ENCODE data around the gene POTEE.
"Not testable (repeated sequence)": the region's sequence is repeated elsewhere in the genome, so short reads cannot be mapped to it uniquely, and the experiment has no call there.

The POTEE gene

DNA sequence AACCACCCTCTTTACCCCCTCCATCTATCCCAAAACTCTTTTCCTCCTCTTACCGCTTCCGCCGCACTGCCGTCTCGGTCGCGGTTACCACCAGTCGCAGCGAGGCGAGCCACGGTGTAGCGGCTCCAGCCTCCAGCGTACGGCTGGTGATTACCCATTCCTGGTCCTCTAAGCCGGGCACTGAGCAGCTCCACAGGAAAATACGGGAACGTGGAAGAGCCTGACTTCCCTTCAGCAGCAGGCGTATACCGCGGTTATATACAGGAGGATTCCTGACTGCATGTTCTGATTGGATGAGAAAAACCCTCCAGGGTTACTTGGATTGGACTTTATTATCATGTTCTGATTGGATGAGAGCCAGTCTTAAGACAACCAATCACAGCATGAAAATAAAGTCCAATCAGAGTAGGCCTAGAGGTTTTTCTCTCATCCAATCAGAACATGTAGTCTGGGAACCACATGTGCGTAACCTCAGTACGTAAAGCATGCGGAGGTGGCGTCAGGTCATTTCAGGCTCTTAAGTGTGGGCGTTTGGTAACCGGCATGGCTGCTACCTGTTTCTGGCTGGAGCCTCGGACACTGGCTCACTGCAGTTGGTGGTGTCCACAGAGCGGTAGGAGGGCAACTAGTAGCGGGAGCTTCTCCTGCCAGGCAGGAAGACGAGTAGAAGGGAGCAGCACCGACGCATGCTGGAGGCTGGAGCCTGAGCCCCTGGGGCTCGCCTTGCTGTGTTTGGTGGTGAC lies at the start of gene POTEE:
Gene POTEE, plus strand, starts transcription at position 507 of the 743 bp plus-strand sequence. CDS start 8,867 bp downstream, outside the sequence.
- DNase-seq (ENCODE audit: low read depth in 2 of 2) = not testable (repeated sequence)

GRCh38 chr2:131165562-131165961 lies 43.8 kb upstream of the POTEE start:
- DNase-seq (ENCODE audit: low read depth in 2 of 2); H3K4me3 ChIP-seq (replicated peaks in 1 of 2; ENCODE audit: low read depth in 2 of 2, low read length in 2 of 2): not testable (repeated sequence)

More for the DNA sequence above, at the start of gene POTEE:
- not testable (repeated sequence) for H3K4me3 ChIP-seq (replicated peaks in 1 of 2; ENCODE audit: low read depth in 2 of 2, low read length in 2 of 2)

DNA sequence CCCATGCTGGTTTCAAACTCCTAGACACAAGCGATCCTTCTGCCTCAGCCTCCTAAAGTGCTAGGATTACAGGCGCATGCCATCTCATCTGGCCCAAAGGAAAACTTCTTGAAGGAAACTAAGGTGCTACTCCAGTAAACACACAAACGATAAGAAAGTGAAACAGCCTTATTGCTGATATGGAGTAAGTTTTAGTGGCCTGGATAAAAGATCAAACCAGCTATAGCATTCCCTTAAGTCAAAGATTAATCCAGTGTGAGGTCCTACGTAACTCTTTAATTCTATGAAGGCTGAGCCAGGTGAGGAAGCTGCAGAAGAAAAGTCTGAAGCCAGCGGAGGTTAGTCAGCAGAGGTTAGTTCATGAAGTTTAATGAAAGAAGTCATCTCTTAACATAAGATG lies 40.8 kb upstream of the POTEE start:
- TF ChIP-seq CTCF (IDR thresholded peaks at IDR 0.05; ENCODE audit: low read depth, low read length) = no peak
- H3K4me3 ChIP-seq (replicated peaks in 1 of 2; ENCODE audit: low read depth in 2 of 2, low read length in 2 of 2) = no peak overlapping the region

GRCh38 chr2:131178050-131178449 lies 31.3 kb upstream of the POTEE start:
- H3K4me3 ChIP-seq (replicated peaks in 1 of 2; ENCODE audit: low read depth in 2 of 2, low read length in 2 of 2); DNase-seq (ENCODE audit: low read depth in 2 of 2): not testable (repeated sequence)

More for the DNA sequence above, 40.8 kb upstream of the POTEE start:
- DNase-seq (ENCODE audit: low read depth in 2 of 2) = no peak

GRCh38 chr2:131178721-131179418 lies 30.5 kb upstream of the POTEE start:
- peak in 1 of 2 donors; percentile 7 for DNase-seq (ENCODE audit: low read depth in 2 of 2)
- H3K4me3 ChIP-seq (replicated peaks in 1 of 2; ENCODE audit: low read depth in 2 of 2, low read length in 2 of 2) = not testable (repeated sequence)

DNA sequence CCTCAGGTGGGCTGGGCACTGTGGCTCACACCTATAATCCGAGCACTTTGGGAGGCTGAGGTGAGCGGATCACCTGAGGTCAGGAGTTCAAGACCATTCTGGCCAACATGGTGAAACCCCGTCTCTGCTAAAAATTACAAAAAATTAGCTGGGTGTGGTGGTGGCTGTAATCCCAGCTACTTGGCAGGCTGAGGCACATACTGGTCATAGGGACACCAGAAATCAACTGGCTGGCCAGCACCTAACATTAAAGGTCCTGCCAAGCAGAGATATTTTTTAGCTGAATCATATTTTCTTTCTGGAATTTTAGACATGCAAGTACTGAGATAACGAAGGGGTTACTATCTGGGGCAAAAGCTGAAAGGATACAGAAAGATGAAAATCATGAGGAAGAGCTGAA lies 27.9 kb upstream of the POTEE start:
- not testable (repeated sequence) for H3K4me3 ChIP-seq (replicated peaks in 1 of 2; ENCODE audit: low read depth in 2 of 2, low read length in 2 of 2)
- peak; percentile 7 to 56 for DNase-seq (ENCODE audit: low read depth in 2 of 2)

- DNase-seq (ENCODE audit: low read depth in 2 of 2); H3K4me3 ChIP-seq (replicated peaks in 1 of 2; ENCODE audit: low read depth in 2 of 2, low read length in 2 of 2): not testable (repeated sequence)
These were observed 15.9 kb upstream of the POTEE start for GRCh38 chr2:131193421-131193820.

DNA sequence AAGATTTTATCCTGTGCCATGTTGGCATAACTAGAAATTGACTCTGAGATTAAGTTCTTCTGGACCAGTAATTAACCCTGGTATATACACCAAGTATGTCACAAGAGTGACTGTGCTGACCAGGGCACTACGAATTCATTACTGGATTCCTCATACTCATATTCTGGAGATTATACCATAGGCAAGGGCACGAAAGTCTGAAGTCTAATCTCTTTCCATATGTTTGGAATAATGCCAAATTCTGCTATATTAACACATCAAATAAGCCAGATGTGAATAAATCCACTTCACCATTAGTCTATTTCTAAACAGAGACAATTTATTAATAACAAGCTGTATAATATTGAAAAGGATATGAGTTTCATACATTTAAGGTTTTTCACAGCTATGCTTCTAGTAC lies 13.2 kb upstream of the POTEE start:
- not testable (repeated sequence) for H3K4me3 ChIP-seq (replicated peaks in 1 of 2; ENCODE audit: low read depth in 2 of 2, low read length in 2 of 2); DNase-seq (ENCODE audit: low read depth in 2 of 2)

DNA sequence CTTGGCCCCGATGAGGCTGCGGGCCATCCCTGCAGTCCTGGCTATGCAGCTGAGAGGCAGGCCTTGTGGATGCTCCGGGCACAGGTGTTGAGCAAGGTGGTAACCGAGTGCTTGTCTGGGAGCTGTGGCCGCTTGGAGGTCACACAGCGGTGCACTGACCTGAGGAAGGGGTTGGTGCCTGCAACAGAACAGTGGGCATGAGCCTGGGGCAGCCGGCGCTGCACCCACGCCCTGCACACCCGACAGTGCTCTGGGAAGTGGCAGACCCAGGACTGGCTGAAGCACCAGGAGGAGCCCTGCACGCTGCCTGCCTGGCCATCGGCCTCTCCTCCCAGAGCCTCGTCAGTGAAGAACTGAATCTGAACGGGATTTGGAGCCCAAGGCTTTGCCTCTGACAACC lies 8.2 kb upstream of the POTEE start:
- no peak overlapping the region for H3K4me3 ChIP-seq (replicated peaks in 1 of 2; ENCODE audit: low read depth in 2 of 2, low read length in 2 of 2)
- no peak for TF ChIP-seq CTCF (IDR thresholded peaks at IDR 0.05; ENCODE audit: low read depth, low read length)
- no peak for DNase-seq (ENCODE audit: low read depth in 2 of 2)

DNA sequence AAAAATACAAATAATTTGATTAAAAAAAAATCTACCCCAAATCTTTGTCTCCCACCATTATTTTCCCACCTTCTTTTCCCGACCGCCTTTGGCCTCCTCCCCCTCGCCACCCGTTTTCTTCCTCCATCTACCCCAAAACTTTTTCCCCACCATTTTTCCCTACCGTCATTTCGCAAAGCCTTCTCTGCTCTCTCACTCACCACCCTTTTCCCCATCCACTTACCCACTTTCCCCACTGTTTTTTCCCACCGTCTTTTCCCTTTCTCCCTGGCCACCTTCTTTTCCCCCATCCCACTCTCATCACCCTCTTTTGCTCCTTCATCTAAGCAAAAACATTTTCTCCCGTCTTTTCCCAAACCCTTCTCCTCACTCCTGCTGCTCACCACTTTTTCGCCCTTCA lies 1.5 kb upstream of the POTEE start:
- not testable (repeated sequence) for DNase-seq (ENCODE audit: low read depth in 2 of 2); H3K4me3 ChIP-seq (replicated peaks in 1 of 2; ENCODE audit: low read depth in 2 of 2, low read length in 2 of 2)

GRCh38 chr2:131209773-131210104 lies 403 bp downstream of the POTEE start:
- not testable (repeated sequence) for H3K4me3 ChIP-seq (replicated peaks in 1 of 2; ENCODE audit: low read depth in 2 of 2, low read length in 2 of 2); DNase-seq (ENCODE audit: low read depth in 2 of 2)

DNA sequence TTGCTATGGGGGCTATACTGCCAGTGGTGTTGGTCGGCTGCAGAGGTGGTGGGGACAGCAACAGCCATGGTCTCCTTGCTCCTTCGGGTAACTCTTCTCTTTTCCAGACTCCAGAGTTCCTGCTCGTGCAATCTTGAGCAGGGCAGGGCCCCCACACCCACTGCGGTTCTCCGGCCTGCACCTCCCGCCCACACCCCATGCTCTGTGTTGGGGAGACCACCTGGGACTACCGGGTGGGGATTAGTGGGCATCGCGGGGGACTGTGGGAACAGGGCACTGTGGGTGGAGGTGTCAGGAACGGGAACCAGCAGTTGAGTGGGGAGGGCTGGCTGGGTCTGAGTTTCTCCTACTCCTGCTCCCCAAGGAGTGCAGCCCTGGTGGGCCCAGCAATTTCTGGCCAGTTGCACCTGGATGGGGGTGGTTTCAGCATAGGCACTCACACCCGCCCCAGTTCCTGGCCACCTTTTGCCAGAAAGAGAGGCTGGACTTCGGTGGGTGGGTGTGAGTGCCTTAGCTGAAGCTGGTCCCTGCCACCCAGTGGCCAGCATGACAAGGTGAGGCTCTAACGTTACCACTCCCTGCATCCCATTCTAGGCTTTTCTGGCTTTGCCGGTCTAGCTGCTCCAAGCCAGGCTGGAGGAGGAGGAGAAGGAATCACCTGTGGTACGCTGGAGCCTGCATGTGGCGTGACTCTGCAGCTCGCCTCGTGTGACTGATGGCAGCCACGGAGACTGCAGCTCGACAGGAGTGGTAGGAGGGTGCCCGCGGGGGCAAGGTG lies 1.3 kb downstream of the POTEE start:
- not testable (repeated sequence) for DNase-seq (ENCODE audit: low read depth in 2 of 2); H3K4me3 ChIP-seq (replicated peaks in 1 of 2; ENCODE audit: low read depth in 2 of 2, low read length in 2 of 2)

GRCh38 chr2:131217238-131217986 lies 8.1 kb downstream of the POTEE start:
- DNase-seq (ENCODE audit: low read depth in 2 of 2); H3K4me3 ChIP-seq (replicated peaks in 1 of 2; ENCODE audit: low read depth in 2 of 2, low read length in 2 of 2): not testable (repeated sequence)

- H3K4me3 ChIP-seq (replicated peaks in 1 of 2; ENCODE audit: low read depth in 2 of 2, low read length in 2 of 2) = not testable (repeated sequence)
- peak in 1 of 2 donors; percentile 0 for DNase-seq (ENCODE audit: low read depth in 2 of 2)
These were observed 26.5 kb downstream of the POTEE start for GRCh38 chr2:131235543-131236449.

Data from cardiac fibroblast (primary cell).